Neural crest cell (in vitro differentiated cells): ENCODE data around the gene CTDSPL. TPM values are rescaled to one million over a fixed set of nuclear protein-coding genes. Genes with fewer than 3 reads are reported as not detected.

Experiments
- DNase-seq: peaks from one replicate; pipeline ENCODE4 v3.0.0; 2021; ENCODE audit warnings: low read depth, mixed read lengths, low spot score
- H3K27ac Mint-ChIP-seq: one replicate; pipeline ENCODE4 v1.8.0; 2021; ENCODE audit warnings: mild to moderate bottlenecking, mixed read lengths; ENCODE audit not compliant: unreplicated experiment
- H3K27me3 Mint-ChIP-seq: 2 replicates; pipeline ENCODE4 v1.8.0; 2021; ENCODE audit warnings: low read depth, mild to moderate bottlenecking, mixed read lengths
- H3K36me3 Mint-ChIP-seq: 2 replicates; pipeline ENCODE4 v1.8.0; 2021; ENCODE audit warnings: low read depth, mild to moderate bottlenecking, mixed read lengths
- H3K4me1 Mint-ChIP-seq: 2 replicates; pipeline ENCODE4 v1.8.0; 2021; ENCODE audit warnings: mixed read lengths
- H3K4me3 Mint-ChIP-seq: one replicate; pipeline ENCODE4 v1.8.0; 2021; ENCODE audit warnings: mild to moderate bottlenecking, mixed read lengths
- H3K9me3 Mint-ChIP-seq: 2 replicates; pipeline ENCODE4 v1.8.0; 2021; ENCODE audit warnings: mixed read lengths
- total RNA-seq: library from RNA; stranded (reverse); gene quantifications from 2 replicates; pipeline ENCODE4 v1.2.1, GENCODE V29; 2021
- TF ChIP-seq, protein P1 (sequence below): fragments of 200-600 bp; sonication (generic); conservative IDR thresholded peaks from 2 replicates; pipeline ENCODE4 v1.5.0; 2021; ENCODE audit warnings: antibody characterized with exemption, mild to moderate bottlenecking

The CTDSPL gene
- total RNA-seq, 1 donor from 2014 or later = 42.2 TPM

DNA sequence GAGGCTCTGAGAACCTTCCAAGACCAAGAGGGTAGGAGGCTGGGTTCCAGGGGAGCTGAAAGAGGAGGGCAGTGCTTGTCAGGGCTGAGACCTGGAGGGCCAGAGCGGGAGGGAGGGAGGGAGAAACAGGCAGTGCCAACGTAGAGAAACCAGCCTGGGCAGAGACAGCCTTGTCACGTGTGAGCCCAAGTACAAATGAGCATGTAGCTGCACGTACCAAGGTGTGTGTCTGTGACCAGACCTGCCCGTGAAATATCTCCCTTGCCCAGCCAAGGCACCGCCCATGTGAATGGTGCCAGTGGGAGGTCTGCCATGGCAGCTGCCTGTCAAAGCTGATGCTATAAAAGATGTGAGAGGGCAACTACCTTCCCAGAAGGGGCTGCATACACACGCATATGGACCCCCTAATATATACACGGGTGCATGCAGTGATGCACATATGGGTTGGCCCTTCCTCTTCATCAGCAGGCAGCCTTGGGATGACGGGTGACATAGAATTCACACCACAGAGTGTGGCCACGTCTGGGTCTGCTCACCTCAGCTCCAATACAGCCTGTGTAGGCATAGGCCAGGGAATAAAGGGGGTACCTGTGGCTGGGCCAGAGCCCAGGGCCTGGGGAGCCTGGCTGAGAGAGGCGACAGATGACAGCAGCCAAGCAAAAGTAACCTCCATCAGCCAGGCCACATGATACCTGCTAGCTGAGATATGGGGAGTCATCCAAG is 7.8 kb upstream of the CTDSPL start:
- no peak overlapping the region for H3K27ac Mint-ChIP-seq
- TF ChIP-seq, protein P1, sequence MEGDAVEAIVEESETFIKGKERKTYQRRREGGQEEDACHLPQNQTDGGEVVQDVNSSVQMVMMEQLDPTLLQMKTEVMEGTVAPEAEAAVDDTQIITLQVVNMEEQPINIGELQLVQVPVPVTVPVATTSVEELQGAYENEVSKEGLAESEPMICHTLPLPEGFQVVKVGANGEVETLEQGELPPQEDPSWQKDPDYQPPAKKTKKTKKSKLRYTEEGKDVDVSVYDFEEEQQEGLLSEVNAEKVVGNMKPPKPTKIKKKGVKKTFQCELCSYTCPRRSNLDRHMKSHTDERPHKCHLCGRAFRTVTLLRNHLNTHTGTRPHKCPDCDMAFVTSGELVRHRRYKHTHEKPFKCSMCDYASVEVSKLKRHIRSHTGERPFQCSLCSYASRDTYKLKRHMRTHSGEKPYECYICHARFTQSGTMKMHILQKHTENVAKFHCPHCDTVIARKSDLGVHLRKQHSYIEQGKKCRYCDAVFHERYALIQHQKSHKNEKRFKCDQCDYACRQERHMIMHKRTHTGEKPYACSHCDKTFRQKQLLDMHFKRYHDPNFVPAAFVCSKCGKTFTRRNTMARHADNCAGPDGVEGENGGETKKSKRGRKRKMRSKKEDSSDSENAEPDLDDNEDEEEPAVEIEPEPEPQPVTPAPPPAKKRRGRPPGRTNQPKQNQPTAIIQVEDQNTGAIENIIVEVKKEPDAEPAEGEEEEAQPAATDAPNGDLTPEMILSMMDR = no peak
- H3K4me1 Mint-ChIP-seq = peaks cover 6% of the 10 kb centered on the region
- H3K27me3 Mint-ChIP-seq = no peaks in the 10 kb centered on the region
- no peaks in the 10 kb centered on the region for H3K9me3 Mint-ChIP-seq
- no peak overlapping the region for H3K4me3 Mint-ChIP-seq
- no peak for DNase-seq
- peaks cover 8% of the 10 kb centered on the region for H3K36me3 Mint-ChIP-seq

DNA sequence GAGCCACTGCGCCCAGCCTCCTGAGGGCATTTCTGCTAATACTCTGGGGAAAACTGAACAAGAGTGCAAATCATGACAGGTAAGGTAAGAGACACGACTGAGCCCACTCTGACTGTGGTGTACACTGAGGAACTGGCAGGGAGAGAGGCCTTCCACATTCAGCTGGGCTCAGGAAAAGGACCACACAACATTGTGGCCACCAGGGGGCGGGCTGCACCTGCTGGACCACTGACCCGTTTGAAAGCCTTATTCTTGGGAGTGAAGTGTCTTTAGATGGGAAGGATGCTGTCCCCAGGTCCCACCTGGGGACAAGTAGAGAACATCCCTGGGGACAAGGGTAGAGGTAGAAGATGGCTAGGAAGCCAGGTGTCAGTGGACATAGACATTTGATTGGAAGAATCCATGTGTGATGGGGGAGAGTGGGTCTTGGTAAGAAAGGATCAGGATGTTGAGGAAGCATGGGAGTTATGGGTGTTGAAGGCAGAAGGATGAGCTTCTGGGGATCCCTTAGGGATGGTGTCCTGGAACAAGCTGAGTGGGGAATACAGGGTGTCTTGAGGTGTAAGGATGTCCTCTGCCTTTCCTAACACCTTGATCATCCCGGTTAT is 6.2 kb upstream of the CTDSPL start:
- TF ChIP-seq, protein P1 = peak; percentile 95
- Mint-ChIP-seq H3K36me3 (peaks cover 8% of the 10 kb centered on the region), H3K27ac (no peak overlapping the region), H3K27me3 (no peaks in the 10 kb centered on the region), H3K9me3 (no peaks in the 10 kb centered on the region), H3K4me1 (peaks cover 18% of the 10 kb centered on the region), H3K4me3 (peak overlapping the region; percentile 23)
- DNase-seq = peak; percentile 86

DNA sequence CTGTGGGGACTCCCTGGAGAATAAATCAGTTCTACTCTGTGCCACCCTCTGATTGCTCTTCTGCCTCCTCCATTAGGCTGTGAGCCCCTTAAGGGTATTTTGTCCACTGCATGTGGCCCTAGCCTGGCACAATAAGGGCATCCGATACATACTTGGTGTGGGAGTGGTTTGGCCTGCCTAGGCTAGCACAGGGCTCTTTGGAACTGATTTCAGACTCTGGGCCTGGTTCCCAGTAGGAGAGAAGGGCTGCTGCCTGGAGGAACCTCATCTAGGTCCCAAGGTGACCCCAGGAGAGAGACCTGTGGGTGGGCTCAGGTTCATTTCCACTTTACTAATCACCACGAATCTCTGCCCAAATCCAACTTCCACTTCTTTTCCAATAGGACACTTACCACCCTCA is 5.3 kb upstream of the CTDSPL start:
- no peak for DNase-seq
- Mint-ChIP-seq H3K9me3 (no peaks in the 10 kb centered on the region), H3K4me3 (peak overlapping the region; percentile 28), H3K4me1 (peaks cover 22% of the 10 kb centered on the region), H3K27me3 (no peaks in the 10 kb centered on the region), H3K36me3 (peaks cover 4% of the 10 kb centered on the region), H3K27ac (no peak overlapping the region)
- TF ChIP-seq, protein P1 = no peak

DNA sequence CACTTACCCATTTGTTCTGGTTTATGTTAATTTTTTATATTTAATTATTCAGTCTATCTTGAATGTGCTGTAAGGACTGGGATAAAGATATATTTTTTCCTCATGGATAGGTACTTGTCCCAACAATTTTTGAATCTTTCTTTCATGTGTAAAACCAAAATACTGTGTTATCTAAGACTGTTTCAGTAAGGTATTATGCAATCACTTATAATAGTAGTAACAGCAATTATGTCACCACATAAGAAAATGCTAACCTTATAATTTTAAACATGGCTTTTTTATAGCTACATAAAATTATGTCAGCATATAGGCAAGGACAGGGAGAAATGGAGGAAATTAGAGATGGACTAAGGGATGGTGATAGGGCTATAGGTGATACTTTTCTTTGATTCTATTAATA is 2.9 kb upstream of the CTDSPL start:
- peak overlapping the region; percentile 65 for H3K4me3 Mint-ChIP-seq
- no peak for DNase-seq
- peaks cover 38% of the 10 kb centered on the region for H3K4me1 Mint-ChIP-seq
- H3K9me3 Mint-ChIP-seq = no peaks in the 10 kb centered on the region
- no peaks in the 10 kb centered on the region for H3K27me3 Mint-ChIP-seq
- TF ChIP-seq, protein P1 = no peak
- H3K36me3 Mint-ChIP-seq = peaks cover 4% of the 10 kb centered on the region
- H3K27ac Mint-ChIP-seq = no peak overlapping the region

DNA sequence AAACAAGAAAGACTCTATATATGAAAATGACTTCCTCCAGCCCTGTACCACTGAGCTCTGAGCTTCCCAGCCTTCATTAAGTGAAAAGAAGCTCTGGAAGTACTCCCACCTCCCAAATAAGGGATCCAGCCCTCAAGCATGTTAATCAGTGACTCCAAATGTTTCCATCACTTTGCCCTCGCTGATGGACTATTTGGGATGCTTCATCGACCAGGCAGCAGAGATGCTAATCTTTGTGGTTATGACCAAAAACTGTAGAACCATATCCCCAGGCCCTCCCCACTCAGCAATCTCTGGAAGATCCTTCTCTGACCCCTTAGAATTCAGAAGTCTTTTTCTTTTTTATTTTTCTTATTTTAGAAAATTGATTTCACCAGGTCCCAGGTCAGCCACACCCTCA is 2.3 kb upstream of the CTDSPL start:
- H3K4me1 Mint-ChIP-seq = peaks cover 44% of the 10 kb centered on the region
- H3K36me3 Mint-ChIP-seq = peaks cover 4% of the 10 kb centered on the region
- DNase-seq = no peak
- no peak overlapping the region for H3K27ac Mint-ChIP-seq
- H3K27me3 Mint-ChIP-seq = no peaks in the 10 kb centered on the region
- TF ChIP-seq, protein P1 = no peak
- peak overlapping the region; percentile 78 for H3K4me3 Mint-ChIP-seq
- no peaks in the 10 kb centered on the region for H3K9me3 Mint-ChIP-seq
